SK-MEL-5 (cell line): ENCODE results near the gene POLL. TPM values are rescaled to one million over a fixed set of nuclear protein-coding genes. Genes with fewer than 3 reads are reported as not detected.

Source experiments
- DNase-seq: peaks from one replicate; pipeline ENCODE4 v3.0.0-alpha.2; 2016; ENCODE audit warnings: low read depth, low spot score
- in situ Hi-C: cut with HindIII; loops from 2 replicates; pipeline ENCODE4 v1.10.0; 2016; ENCODE audit warnings: low sequenced_read_pairs, high pct_unique_total_duplicates, low pct_unique_long_range_greater_than_20kb
- small RNA-seq, 2 experiments: library from RNA; depleted of rRNA; stranded (forward); fragments of <200 nt; gene quantifications; one replicate each; pipeline ENCODE3, GENCODE V24; 2014
- total RNA-seq: library from RNA; depleted of rRNA; stranded (reverse); fragments of >200 nt; shearing (Covaris generic); gene quantifications from 2 replicates; pipeline ENCODE4 v1.2.3, GENCODE V29; 2014; rRNA removed

POLL gene
- total RNA-seq, 1 experiment from 2014 or later: 8.3 TPM

DNA sequence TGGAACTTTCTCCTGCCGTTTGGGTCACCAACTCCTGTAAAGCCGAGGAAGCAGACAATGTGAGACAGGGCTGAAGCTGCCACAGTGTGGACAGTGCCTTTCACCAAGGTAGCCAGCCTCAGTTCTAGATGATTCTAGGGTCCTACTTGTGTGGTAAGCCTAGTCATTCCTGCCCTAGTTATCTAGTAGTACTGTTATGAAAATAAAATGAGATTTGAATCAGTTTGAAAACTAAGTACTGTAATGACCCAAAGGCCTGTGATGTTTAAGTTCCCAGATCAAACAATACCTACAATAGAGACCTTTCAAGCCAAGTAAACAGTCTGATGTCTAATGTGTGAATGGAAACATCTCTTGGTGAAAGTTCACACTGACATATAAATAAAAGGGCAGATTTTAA lies 37.1 kb downstream of the POLL start:
- DNase-seq: no peak
- in situ Hi-C loops: no loop called here

DNA sequence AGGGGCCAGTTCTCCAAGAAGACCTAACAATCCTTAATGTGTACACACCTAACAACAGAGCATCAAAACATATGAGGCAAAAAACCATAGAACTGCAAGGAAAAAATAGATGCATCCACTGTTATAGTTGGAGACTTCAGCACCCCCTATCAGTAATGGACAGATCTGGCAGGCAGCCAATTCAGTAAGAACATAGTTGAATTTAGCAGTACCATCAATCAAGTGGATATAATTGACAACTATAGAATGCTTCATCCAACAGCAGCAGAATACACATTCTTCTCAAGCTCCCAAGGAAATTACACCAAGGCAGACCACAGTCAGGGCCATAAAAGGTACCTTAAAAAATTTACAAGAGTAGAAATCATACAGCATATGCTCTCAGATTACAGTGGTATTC lies 42.2 kb downstream of the POLL start:
- DNase-seq: no peak
- in situ Hi-C loops: no loop called here

DNA sequence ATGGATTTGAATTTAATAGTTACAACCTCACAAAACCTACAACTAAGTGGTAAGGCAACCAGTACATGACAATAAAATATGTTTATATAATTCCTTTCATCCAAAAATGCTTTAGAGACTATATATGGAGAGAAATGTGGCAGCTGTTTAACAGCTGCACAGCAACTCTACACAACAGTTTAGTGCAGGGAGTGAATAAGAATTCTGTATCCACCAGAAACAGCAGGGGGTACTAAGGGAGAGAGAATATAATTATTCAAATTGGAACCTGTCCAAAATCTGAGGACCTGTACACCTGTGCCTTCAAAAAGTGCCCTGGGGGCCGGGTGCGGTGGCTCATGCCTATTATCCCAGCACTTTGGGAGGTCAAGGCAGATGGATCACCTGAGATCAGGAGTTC lies 49.6 kb downstream of the POLL start:
- no peak for DNase-seq
- in situ Hi-C loops: no loop called here

DNA sequence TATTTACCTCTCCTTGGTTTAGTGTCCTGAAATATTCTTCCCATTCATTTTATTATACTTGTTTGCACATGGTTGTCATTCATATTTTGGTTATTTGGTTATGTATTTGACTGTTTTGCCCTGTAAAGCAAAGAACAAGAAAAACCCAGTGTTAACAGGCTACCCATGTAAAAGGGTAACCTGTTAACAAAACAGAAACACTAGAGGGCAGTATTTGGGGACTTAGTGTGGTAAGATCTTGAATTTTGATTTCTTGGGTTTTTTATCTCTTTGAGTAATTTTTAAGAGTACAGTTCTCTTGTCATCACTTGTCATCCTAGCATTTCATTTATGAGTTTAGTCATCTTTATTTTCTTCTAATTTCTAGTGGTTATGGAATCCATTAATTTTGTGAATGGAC lies 51.3 kb downstream of the POLL start:
- in situ Hi-C loops: no loop called here
- DNase-seq: peak; percentile 54

DNA sequence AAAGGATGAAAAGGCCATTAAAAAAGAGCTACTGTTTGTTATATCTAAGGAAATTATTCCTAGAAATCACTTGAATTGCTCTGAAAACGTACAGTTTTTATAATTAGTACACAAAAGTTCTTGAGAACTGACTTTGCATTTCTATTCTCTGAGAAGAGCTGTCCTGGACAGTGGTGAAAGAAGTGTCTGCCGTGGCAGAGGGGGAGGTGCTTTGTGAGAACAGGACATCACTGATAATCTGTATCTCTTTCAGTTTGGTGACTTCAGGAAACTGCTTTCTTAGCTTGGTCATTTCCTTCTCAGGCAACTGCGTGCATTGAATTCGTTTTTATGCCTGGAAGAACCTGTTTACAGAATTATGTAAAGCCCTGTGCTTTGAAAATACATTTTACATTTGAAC lies 52.1 kb downstream of the POLL start:
- DNase-seq: no peak
- in situ Hi-C loops: no loop called here

DNA sequence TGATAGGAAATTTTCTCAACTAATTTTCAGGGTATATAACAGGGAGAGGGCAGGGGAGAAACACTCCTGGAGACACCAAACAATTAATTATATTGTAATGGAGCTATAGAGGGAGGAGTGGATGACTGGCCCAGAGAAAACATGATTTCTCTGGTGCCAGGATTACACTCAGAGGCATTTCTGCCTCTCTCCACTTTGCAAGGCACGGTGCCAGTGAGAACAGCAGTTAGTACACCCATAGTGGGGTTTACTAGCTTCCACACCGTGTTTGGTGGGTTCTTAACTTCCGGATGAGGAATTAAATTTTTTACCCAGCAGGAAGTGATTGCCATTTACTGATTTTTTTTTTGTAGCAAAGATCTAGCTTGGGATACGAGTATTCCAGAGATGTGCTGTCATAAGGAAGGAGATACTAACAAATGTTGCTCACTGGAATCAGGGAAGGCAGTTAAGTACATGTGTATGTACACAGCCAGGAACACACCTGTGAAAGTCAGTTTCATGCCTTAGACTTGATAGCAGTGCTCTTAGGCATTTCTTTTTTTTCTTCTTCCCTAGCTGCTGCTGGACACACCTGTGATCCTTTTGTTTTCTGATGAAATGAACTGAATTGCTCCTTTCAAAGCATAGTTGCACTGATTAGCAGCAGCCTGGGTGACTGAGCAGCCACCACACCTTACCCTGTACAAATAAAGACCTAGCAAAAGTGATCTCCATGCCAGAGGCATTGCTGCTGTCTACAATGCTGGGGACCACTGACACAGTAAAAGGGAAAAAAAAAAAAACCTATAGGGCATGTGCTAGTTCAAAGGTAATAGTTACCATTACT lies 58.1 kb downstream of the POLL start:
- in situ Hi-C loops: no loop called here
- no peak for DNase-seq

DNA sequence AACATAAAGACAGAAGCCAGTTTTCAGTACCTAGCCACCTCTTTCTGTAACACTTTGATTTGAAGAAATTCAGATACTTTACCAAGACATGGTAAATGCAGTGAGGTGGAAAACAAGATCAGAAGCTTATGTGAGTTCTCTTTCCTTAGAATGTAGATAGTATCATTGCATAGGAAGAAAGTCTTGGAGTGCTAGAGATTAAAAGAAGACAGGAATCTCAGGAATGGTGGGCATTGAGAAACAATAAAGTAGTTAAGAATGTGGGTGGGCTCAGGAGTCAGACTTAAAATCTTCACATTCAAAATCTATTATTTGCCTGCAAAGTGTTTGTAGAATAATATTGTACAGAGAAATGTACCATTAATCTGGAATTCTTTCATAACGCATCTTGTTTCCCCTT lies 58.9 kb downstream of the POLL start:
- in situ Hi-C loops: no loop called here
- DNase-seq: no peak

Small RNAs within 50 kb of the gene (small RNA-seq; reads per million reads assigned to genes)
- gene MIR3158-1 (0 reads per million in 2 experiments), gene RNU6-1165P (0 reads per million in 2 experiments)

Other genes with a start within 250 kb of the POLL start
- 6.3 TPM in 2 replicates for gene BTRC, start 234.1 kb downstream of the POLL start, total RNA-seq
- gene DPCD, start 64 bp upstream of the POLL start, total RNA-seq: 15.5 and 17.8 TPM in 2 replicates
- 6.8 and 10.7 TPM in 2 replicates for gene FBXW4, start 106.9 kb upstream of the POLL start, total RNA-seq
- gene FGF8, start 187.9 kb upstream of the POLL start, total RNA-seq: 0.69 TPM in 1 of 2 replicates, not detected in the other
- gene NPM3, start 195.2 kb upstream of the POLL start, total RNA-seq: 61.5 and 78.6 TPM in 2 replicates
- 46.4 and 57.8 TPM in 2 replicates for gene OGA, start 230.2 kb upstream of the POLL start, total RNA-seq